ENCODE results near the gene ARHGAP28.

DNA sequence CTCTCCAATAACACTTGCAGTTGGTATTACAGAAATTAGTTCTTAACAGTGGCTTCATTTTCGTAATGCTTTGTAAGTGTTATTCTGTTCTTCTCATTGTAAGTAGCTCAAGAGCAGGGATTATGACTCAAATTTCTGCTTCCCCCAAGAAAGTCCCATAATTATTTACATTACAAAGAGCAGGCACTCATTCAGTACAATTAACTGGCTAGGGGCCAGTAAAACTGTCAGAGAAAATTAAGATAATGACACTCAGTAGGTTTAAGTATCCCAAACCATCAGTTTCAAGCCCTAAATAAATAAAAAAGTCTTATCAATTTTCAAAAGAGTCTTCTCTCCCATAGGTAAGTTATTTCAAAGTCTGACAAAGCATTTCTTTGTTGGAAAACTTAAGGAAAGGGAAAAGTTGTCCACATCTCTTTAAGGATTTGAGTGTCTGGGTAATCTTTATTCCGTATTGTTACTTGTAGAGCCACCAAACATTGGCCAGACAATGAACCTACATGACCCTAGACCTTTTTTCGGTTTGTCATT lies 137.1 kb downstream of the ARHGAP28 start:
- TF ChIP-seq EZH2phosphoT487 (IDR thresholded peaks at IDR 0.05; ENCODE audit: insufficient read depth, low read depth) = no peak
- TF ChIP-seq EZH2 (IDR thresholded peaks at IDR 0.05; ENCODE audit: insufficient read depth, poor library complexity, severe bottlenecking) = no peak

All from GM23248 (cell line).